Peyer's patch (tissue), 4 donors: ENCODE results near the gene NOP56. TPM values are rescaled to one million over a fixed set of nuclear protein-coding genes. Genes with fewer than 3 reads are reported as not detected.
A peak's percentile ranks its signal among the peaks of the same experiment; 100 is the strongest.

Experiments used
- DNase-seq, 3 donors: peaks; one replicate each; pipeline ENCODE4 v3.0.0-alpha.2; 2017 to 2019
- H3K27ac ChIP-seq, 4 donors: fragments of 200-600 bp; sonication (generic); one replicate each; pipeline ENCODE4 v1.5.1; 2016 to 2019
- H3K27me3 ChIP-seq, 2 donors: fragments of 200-600 bp; sonication (generic); one replicate each; pipeline ENCODE4 v1.5.1; 2019
- H3K36me3 ChIP-seq, 3 donors: fragments of 200-600 bp; sonication (generic); one replicate each; pipeline ENCODE4 v1.5.1; 2016 to 2019
- H3K4me1 ChIP-seq, 4 donors: fragments of 200-600 bp; sonication (generic); one replicate each; pipeline ENCODE4 v1.5.1; 2016 to 2019
- H3K4me3 ChIP-seq, 4 donors: fragments of 200-600 bp; sonication (generic); 1 replicate in 3 of 4; 2 replicates in 1 of 4; pipeline ENCODE4 v1.5.1; 2016 to 2019; ENCODE audit warnings: mild to moderate bottlenecking in 1 of 4
- H3K9me3 ChIP-seq, 4 donors: fragments of 200-600 bp; sonication (generic); one replicate each; pipeline ENCODE4 v1.5.1; 2016 to 2019; ENCODE audit warnings: mild to moderate bottlenecking in 1 of 4
- CTCF ChIP-seq, 6 experiments: fragments of 450-650 bp in 4 of 6; fragments of 200-600 bp in 2 of 6; sonication (generic) in 1 of 6; IDR thresholded peaks; one replicate each; pipeline ENCODE4 v1.5.1; 2017 to 2019; ENCODE audit warnings: antibody characterized with exemption in 6 of 6, mild to moderate bottlenecking in 3 of 6, moderate library complexity in 1 of 6
- POLR2A ChIP-seq, 2 donors: fragments of 450-650 bp; IDR thresholded peaks; one replicate each; pipeline ENCODE4 v1.5.1; 2017; ENCODE audit warnings: antibody characterized with exemption in 2 of 2, mild to moderate bottlenecking in 2 of 2, moderate library complexity in 2 of 2
- total RNA-seq, 4 donors: library from RNA; depleted of rRNA; stranded (reverse); fragments of >200 nt; gene quantifications; one replicate each; pipeline ENCODE4 v1.1.0, GENCODE V29; 2016

The NOP56 gene
- total RNA-seq: 100 to 1,000 TPM in 2 of 4 donors, 10 to 100 TPM in 2; 53.8 to 289 (median 94.2) TPM

GRCh38 chr20:2651772-2652723, at the start of gene NOP56:
TSS of gene NOP56 (plus strand) at chr20:2652632. CDS start at chr20:2652661, 29 bp downstream.
- TF ChIP-seq CTCF (IDR thresholded peaks at IDR 0.05): no peak
- TF ChIP-seq POLR2A (IDR thresholded peaks at IDR 0.05): peak; percentile 63 to 84
- Histone ChIP-seq H3K27me3 (no peaks in the 10 kb centered on the region), H3K27ac (peak within 1 kb of the TSS; percentile 84 to 95 (median 90)), H3K36me3 (peaks cover 0 to 30% (median 0%) of the 10 kb centered on the region in 3 donors), H3K9me3 (no peaks in the 10 kb centered on the region), H3K4me3 (peak within 1 kb of the TSS; percentile 65 to 97 (median 72)), H3K4me1 (peaks cover 0 to 26% (median 4%) of the 10 kb centered on the region in 4 donors)
- DNase-seq: peak; percentile 91 to 97 (median 96)

- H3K27ac ChIP-seq: no peak overlapping the region
- H3K4me1 ChIP-seq: peaks cover 0 to 8% (median 0%) of the 10 kb centered on the region in 4 donors
- H3K4me3 ChIP-seq: no peak overlapping the region
- DNase-seq: no peak
- H3K27me3 ChIP-seq: no peaks in the 10 kb centered on the region
- no peak for TF ChIP-seq POLR2A (IDR thresholded peaks at IDR 0.05)
- TF ChIP-seq CTCF (IDR thresholded peaks at IDR 0.05): no peak
- H3K9me3 ChIP-seq: peaks cover 0 to 12% (median 4%) of the 10 kb centered on the region in 4 donors
- no peaks in the 10 kb centered on the region for H3K36me3 ChIP-seq
Measured at GRCh38 chr20:2602746-2603145, 49.7 kb upstream of the NOP56 start.

GRCh38 chr20:2603816-2604505, 48.5 kb upstream of the NOP56 start:
- Histone ChIP-seq H3K4me1 (peaks cover 0 to 8% (median 0%) of the 10 kb centered on the region in 4 donors), H3K4me3 (no peak overlapping the region), H3K27me3 (no peaks in the 10 kb centered on the region), H3K9me3 (peaks cover 0 to 12% (median 4%) of the 10 kb centered on the region in 4 donors), H3K27ac (no peak overlapping the region), H3K36me3 (no peaks in the 10 kb centered on the region)
- TF ChIP-seq POLR2A (IDR thresholded peaks at IDR 0.05) (no peak), CTCF (IDR thresholded peaks at IDR 0.05) (no peak)
- no peak for DNase-seq

- H3K27me3 ChIP-seq: no peaks in the 10 kb centered on the region
- peaks cover 0 to 8% (median 0%) of the 10 kb centered on the region in 4 donors for H3K4me1 ChIP-seq
- no peak overlapping the region for H3K4me3 ChIP-seq
- no peak overlapping the region for H3K27ac ChIP-seq
- no peak for DNase-seq
- TF ChIP-seq CTCF (IDR thresholded peaks at IDR 0.05): no peak
- H3K36me3 ChIP-seq: no peaks in the 10 kb centered on the region
- peaks cover 0 to 12% (median 4%) of the 10 kb centered on the region in 4 donors for H3K9me3 ChIP-seq
Measured at GRCh38 chr20:2604506-2604835, 48.0 kb upstream of the NOP56 start.

- no peaks in the 10 kb centered on the region for H3K4me1 ChIP-seq
- TF ChIP-seq POLR2A (IDR thresholded peaks at IDR 0.05): no peak
- no peak for TF ChIP-seq CTCF (IDR thresholded peaks at IDR 0.05)
- H3K27ac ChIP-seq: no peak overlapping the region
- H3K9me3 ChIP-seq: peaks cover 0 to 12% (median 4%) of the 10 kb centered on the region in 4 donors
- H3K27me3 ChIP-seq: no peaks in the 10 kb centered on the region
- H3K36me3 ChIP-seq: no peaks in the 10 kb centered on the region
- no peak for DNase-seq
- H3K4me3 ChIP-seq: no peak overlapping the region
Measured at GRCh38 chr20:2606507-2607006, 45.9 kb upstream of the NOP56 start.
